Fibroblast of the aortic adventitia (primary cell): Measurements from ENCODE around the gene MAPK9. TPM values are rescaled to one million over a fixed set of nuclear protein-coding genes. Genes with fewer than 3 reads are reported as not detected.
A peak's percentile ranks its signal among the peaks of the same experiment; 100 is the strongest.

Experiments
- DNase-seq: peaks from one replicate; pipeline ENCODE4 v3.0.0-alpha.2; 2010; ENCODE audit warnings: low read depth
- H3K4me3 ChIP-seq: 2 replicates; pipeline ENCODE4 v1.5.1; 2011; ENCODE audit warnings: low read depth, mild to moderate bottlenecking, control low read depth, low read length, moderate library complexity
- CTCF ChIP-seq: IDR thresholded peaks from 2 replicates; pipeline ENCODE4 v1.5.1; 2011; ENCODE audit warnings: mild to moderate bottlenecking, low read length, control low read depth, inconsistent platforms; ENCODE audit not compliant: insufficient read depth
- total RNA-seq: library from RNA; depleted of rRNA; stranded (reverse); fragments of >200 nt; gene quantifications from 2 replicates; pipeline ENCODE4 v1.2.3, GENCODE V29; 2012; ENCODE audit warnings: low replicate concordance

The MAPK9 gene
- 19.1 and 33.4 TPM in 2 replicates for total RNA-seq

DNA sequence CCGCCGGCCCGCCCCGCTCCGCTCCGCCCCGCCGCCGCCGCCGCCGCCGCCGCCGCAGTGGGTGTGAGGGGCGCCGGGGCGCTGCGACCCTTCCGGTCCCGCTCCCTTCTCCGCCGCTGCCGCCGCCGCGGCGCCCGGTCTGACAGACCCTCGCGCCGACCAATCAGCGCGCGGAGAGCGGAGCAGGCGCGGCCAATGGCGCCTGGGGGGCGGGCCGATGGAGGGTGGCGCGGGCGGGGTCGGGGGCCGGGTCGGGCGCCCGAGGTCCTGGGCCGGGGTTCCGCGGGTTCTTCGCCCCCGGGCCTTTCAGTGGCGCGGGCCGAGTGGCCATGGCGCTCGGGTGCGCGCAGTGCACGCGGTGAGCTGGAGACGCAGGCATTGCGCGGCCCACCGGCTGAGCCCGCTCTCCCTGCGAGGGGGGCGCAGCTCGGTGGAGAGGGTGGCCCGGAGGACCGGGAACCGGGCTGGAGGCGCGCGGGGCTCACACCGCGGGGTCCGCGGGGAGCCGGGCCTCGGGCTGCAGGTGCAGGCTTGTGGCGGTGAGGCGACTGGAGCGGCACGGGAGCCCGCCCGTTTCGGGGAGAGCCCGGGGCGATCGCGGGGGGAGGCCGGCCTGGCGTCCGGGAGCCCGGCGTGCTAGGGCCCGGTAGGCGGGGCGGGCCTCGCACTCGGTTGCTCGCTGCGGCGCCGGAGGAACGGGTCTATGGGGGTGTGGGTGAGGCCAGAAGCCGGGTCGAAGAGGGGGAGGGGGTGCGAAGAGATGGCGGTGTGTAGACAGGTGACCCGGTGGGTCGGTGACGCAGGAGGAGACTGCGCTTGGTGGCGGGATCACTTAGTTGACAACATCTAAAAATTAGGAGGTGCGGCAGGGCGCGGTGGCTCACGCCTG, at the start of gene MAPK9:
Gene MAPK9 (minus strand): TSS at position 141 of the 889 bp plus-strand sequence. CDS start 11,522 bp downstream, outside the sequence.
- peak within 1 kb of the TSS; percentile 84 for H3K4me3 ChIP-seq
- peak; percentile 60 for DNase-seq
- TF ChIP-seq CTCF = no peak

DNA sequence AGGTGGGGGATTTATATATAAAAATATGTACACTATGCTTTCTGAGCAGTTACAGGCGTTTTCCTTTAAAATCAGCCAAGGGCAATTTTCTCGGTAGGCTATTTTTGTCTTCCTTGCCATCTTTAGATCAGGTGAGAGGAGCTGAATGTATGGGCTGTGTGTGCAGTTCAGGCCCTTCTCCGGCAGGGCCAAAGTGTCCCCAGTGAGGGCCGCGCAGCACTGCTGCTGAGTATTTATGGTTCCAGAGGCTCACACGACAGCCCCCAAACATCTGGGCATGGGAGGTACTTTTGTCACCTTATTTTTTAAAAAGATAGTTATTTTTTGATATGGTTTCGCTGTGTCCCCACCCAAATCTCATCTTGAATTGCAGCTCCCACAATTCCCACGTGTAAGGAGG, 49.7 kb upstream of the MAPK9 start:
- no peak for DNase-seq
- H3K4me3 ChIP-seq = no peak overlapping the region
- TF ChIP-seq CTCF = no peak

DNA sequence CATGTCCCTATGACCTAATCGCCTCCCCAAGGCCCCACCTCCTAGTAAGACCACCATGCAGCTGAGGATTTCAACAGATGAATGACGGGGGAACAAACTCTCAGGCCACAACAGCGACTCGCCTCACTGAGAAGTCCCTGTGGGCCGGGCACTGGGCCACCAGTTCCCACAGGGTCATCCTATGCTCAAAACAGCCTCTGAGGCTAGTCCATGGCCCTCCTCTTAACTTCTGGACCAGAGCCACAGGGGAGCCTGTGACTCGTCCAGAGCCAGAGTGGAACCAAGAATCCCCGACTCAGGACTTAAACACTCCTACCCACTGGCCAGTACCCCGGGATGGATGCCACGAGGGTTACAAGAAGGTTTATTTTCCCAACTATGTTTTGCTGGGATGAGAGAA, 49.0 kb upstream of the MAPK9 start:
- peak; percentile 49 for DNase-seq
- H3K4me3 ChIP-seq = no peak overlapping the region
- no peak for TF ChIP-seq CTCF

GRCh38 chr5:180339583-180340183, 47.8 kb upstream of the MAPK9 start:
- no peak for TF ChIP-seq CTCF
- peak; percentile 20 for DNase-seq
- H3K4me3 ChIP-seq = no peak overlapping the region

DNA sequence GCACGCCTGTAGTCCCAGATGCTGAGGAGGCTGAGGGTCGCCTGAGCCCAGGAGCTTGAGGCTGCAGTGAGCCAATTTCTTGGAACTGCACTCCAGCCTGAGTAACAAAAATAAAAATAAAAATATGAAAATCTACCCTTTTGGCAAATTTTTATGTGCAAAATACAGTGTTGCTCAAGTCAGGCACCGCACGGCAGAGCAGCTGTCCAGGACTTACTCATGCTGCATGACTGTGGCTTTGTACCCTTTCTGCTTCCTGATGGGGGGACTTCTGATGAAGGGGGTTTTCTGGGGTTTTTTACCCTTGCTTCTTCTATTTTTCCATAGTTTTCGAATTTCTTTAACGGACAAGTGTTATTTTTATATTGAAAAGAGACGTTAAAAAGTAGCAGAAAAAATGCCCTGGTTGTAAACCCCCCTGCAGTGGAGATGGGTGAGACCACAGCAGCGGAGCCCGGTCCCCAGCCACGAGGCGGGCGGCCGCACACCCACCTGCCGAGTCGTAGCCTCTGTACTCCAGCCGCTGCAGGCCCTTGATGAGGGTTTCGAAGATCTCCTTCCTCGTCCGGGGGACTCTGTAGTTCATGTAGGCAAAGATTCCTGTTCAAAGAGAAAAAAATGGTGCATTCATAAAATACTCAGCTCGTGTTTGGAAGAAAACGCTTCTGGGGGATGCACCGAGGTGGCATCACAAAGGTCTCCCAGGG, 46.3 kb upstream of the MAPK9 start:
- no peak overlapping the region for H3K4me3 ChIP-seq
- DNase-seq = no peak
- TF ChIP-seq CTCF = no peak

- no peak for DNase-seq
- no peak overlapping the region for H3K4me3 ChIP-seq
- no peak for TF ChIP-seq CTCF
Observed at GRCh38 chr5:180336234-180337020, 44.5 kb upstream of the MAPK9 start.
